Upper lobe of left lung (tissue), 4 donors: ENCODE measurements around the gene TMEM250.

ENCODE experiments used
- EP300 ChIP-seq, 4 donors: sonication (generic); formaldehyde crosslinking; IDR thresholded peaks; one replicate each; pipeline ENCODE4 v1.5.1; 2017; ENCODE audit warnings: antibody characterized with exemption in 4 of 4, control low read depth in 2 of 4
- POLR2A ChIP-seq, 4 donors: fragments of 450-650 bp; IDR thresholded peaks; one replicate each; pipeline ENCODE4 v1.5.1; 2016 to 2017; ENCODE audit warnings: antibody characterized with exemption in 4 of 4, mild to moderate bottlenecking in 2 of 4
- POLR2AphosphoS5 ChIP-seq, 2 donors: sonication (generic); formaldehyde crosslinking; IDR thresholded peaks; one replicate each; pipeline ENCODE4 v1.5.1; 2017; ENCODE audit warnings: antibody characterized with exemption in 2 of 2
- TF ChIP-seq, protein P1 (sequence below), 6 experiments: fragments of 450-650 bp in 4 of 6; fragments of 200-600 bp in 2 of 6; sonication (generic) in 2 of 6; IDR thresholded peaks; one replicate each; pipeline ENCODE4 v1.5.1; 2016 to 2019; ENCODE audit warnings: antibody characterized with exemption in 6 of 6

DNA sequence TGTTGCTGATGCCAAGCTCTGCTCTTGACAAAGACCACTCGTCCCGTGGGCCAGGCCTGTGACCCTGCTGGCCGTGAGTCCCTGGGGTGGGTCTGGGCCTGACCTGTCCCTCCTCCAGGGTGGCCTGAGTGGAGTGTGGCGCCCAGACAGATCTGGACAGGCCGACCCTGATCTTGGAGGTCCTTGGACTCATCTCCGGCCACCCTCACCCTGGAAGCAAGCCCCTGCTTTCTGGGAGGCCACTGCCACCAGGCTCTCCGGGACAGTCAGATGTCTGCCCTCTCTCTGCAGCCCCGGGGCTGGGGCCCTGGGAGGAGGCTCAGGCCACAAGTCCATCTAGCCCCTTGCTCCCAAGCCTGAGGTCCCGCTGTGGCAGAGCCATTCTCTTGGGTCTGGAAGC, 31.2 kb upstream of the TMEM250 start:
- TF ChIP-seq, protein P1, sequence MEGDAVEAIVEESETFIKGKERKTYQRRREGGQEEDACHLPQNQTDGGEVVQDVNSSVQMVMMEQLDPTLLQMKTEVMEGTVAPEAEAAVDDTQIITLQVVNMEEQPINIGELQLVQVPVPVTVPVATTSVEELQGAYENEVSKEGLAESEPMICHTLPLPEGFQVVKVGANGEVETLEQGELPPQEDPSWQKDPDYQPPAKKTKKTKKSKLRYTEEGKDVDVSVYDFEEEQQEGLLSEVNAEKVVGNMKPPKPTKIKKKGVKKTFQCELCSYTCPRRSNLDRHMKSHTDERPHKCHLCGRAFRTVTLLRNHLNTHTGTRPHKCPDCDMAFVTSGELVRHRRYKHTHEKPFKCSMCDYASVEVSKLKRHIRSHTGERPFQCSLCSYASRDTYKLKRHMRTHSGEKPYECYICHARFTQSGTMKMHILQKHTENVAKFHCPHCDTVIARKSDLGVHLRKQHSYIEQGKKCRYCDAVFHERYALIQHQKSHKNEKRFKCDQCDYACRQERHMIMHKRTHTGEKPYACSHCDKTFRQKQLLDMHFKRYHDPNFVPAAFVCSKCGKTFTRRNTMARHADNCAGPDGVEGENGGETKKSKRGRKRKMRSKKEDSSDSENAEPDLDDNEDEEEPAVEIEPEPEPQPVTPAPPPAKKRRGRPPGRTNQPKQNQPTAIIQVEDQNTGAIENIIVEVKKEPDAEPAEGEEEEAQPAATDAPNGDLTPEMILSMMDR (IDR thresholded peaks at IDR 0.05), result no peak
- TF ChIP-seq EP300 (IDR thresholded peaks at IDR 0.05) (no peak), POLR2AphosphoS5 (IDR thresholded peaks at IDR 0.05) (no peak), POLR2A (IDR thresholded peaks at IDR 0.05) (no peak)
